ENCODE measurements around the gene MRPS30.

GRCh38 chr5:44779167-44779566, 29.6 kb upstream of the MRPS30 start:
- TF ChIP-seq GATA2 (IDR thresholded peaks at IDR 0.05; ENCODE audit: low read depth, low read length) (no peak), GATA3 (IDR thresholded peaks at IDR 0.05; ENCODE audit: low read depth, low read length) (no peak)

All from SH-SY5Y (cell line).